IMR-90 (cell line): Measurements from ENCODE around the gene GABPB1.

Experiments used
- CHD1 ChIP-seq: IDR thresholded peaks from 2 replicates; pipeline ENCODE4 v1.6.1; 2012; ENCODE audit warnings: low read depth, low read length, improper control_type of control experiment
- CTCF ChIP-seq: conservative IDR thresholded peaks from 2 replicates; pipeline ENCODE4 v1.5.1; 2012; ENCODE audit warnings: mild to moderate bottlenecking, low read depth, low read length, improper control_type of control experiment
- MAZ ChIP-seq: IDR thresholded peaks from 2 replicates; pipeline ENCODE4 v1.6.1; 2012; ENCODE audit warnings: low read depth, mild to moderate bottlenecking, low read length, improper control_type of control experiment, moderate library complexity, borderline replicate concordance
- MXI1 ChIP-seq: IDR thresholded peaks from 2 replicates; pipeline ENCODE4 v1.6.1; 2012; ENCODE audit warnings: low read depth, mild to moderate bottlenecking, low read length, moderate library complexity, borderline replicate concordance
- NFE2L2 ChIP-seq: fragments of 150-350 bp; IDR thresholded peaks from 2 replicates; pipeline ENCODE4 v1.6.1; 2016; ENCODE audit warnings: low read depth, mild to moderate bottlenecking, low read length
- POLR2A ChIP-seq: IDR thresholded peaks from 2 replicates; pipeline ENCODE4 v1.6.1; 2012; ENCODE audit warnings: mild to moderate bottlenecking, low read depth, low read length
- RAD21 ChIP-seq: IDR thresholded peaks from 2 replicates; pipeline ENCODE4 v1.6.1; 2012; ENCODE audit warnings: low read length, improper control_type of control experiment
- RCOR1 ChIP-seq: IDR thresholded peaks from 2 replicates; pipeline ENCODE4 v1.6.1; 2012; ENCODE audit warnings: mild to moderate bottlenecking, low read length, improper control_type of control experiment; ENCODE audit not compliant: insufficient replicate concordance
- RFX5 ChIP-seq: IDR thresholded peaks from 2 replicates; pipeline ENCODE4 v1.8.0; 2012; ENCODE audit warnings: low read depth, mild to moderate bottlenecking, low read length, moderate library complexity
- SMC3 ChIP-seq: fragments of 150-350 bp; IDR thresholded peaks from 2 replicates; pipeline ENCODE4 v1.6.1; 2016; ENCODE audit warnings: low read depth, mild to moderate bottlenecking, antibody characterized with exemption, low read length, moderate library complexity

DNA sequence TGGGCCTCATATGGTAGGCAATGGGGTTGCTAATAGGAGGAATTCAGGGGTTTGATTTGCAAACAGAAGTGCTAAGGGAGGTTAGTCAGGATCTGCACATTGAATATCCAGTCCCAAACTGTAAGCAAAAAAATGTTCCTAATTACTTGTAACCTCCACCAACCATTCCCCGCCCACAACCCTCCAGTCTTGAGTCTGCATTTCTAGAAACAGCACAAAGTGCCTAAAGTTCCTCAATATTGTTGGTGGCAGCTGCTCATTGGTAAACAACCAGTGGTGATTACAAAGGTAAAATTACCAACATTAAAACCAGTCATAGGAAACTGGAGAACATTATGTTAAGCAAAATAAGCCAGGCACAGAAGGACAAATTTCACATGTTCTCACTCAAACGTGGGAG, 108.4 kb downstream of the GABPB1 start:
- TF ChIP-seq CTCF (no peak), RFX5 (no peak), POLR2A (no peak), MXI1 (no peak), RAD21 (no peak), RCOR1 (no peak), MAZ (no peak), CHD1 (no peak), SMC3 (no peak), NFE2L2 (no peak)
